ENCODE data around the gene IQSEC1.
A peak's percentile ranks its signal among the peaks of the same experiment; 100 is the strongest.

Gene IQSEC1

GRCh38 chr3:12903881-12904280, 169.3 kb downstream of the IQSEC1 start:
- no peak for DNase-seq

- no peak for DNase-seq
Measured at GRCh38 chr3:12903000-12903800, 170.0 kb downstream of the IQSEC1 start.

GRCh38 chr3:12902181-12902999, 170.8 kb downstream of the IQSEC1 start:
- peak in 2 of 3 experiments; percentile 13 for DNase-seq

- DNase-seq, result no peak
Measured at GRCh38 chr3:12901623-12902045, 171.6 kb downstream of the IQSEC1 start.

- DNase-seq, result no peak
Measured at GRCh38 chr3:12900885-12901411, 172.3 kb downstream of the IQSEC1 start.

GRCh38 chr3:12898965-12899755, 174.1 kb downstream of the IQSEC1 start:
- DNase-seq, result no peak

- DNase-seq, result peak in 1 of 3 experiments; percentile 19
Measured at GRCh38 chr3:12898290-12898964, 174.8 kb downstream of the IQSEC1 start.

- peak; percentile 21 to 75 (median 39) for DNase-seq
Measured at GRCh38 chr3:12897381-12898289, 175.6 kb downstream of the IQSEC1 start.

GRCh38 chr3:12896063-12896985, 176.9 kb downstream of the IQSEC1 start:
- DNase-seq, result no peak

- DNase-seq, result no peak
Measured at GRCh38 chr3:12895391-12896062, 177.7 kb downstream of the IQSEC1 start.

GRCh38 chr3:12894629-12895028, 178.6 kb downstream of the IQSEC1 start:
- no peak for DNase-seq

- DNase-seq, result no peak
Measured at GRCh38 chr3:12893852-12894251, 179.4 kb downstream of the IQSEC1 start.

- no peak for DNase-seq
Measured at GRCh38 chr3:12893247-12893646, 180.0 kb downstream of the IQSEC1 start.

- no peak for DNase-seq
Measured at GRCh38 chr3:12892840-12893189, 180.4 kb downstream of the IQSEC1 start.

GRCh38 chr3:12891985-12892839, 181.0 kb downstream of the IQSEC1 start:
- peak; percentile 8 to 74 (median 35) for DNase-seq

- no peak for DNase-seq
Measured at GRCh38 chr3:12891391-12891984, 181.7 kb downstream of the IQSEC1 start.

- DNase-seq, result no peak
Measured at GRCh38 chr3:12890610-12891390, 182.4 kb downstream of the IQSEC1 start.

Data from NCI-H1417 (cell line).